HCT116 (cell line): Measurements from ENCODE around the gene BTBD10. TPM values are rescaled to one million over a fixed set of nuclear protein-coding genes. Genes with fewer than 3 reads are reported as not detected.

ENCODE experiments used
- ATAC-seq: fragments of 200-7000 bp; cut with Tn5 transposase; 2 replicates; pipeline ENCODE4 v1.9.1; 2020; ENCODE audit warnings: mild to moderate bottlenecking, moderate library complexity
- BruUV-seq: library from RNA; stranded (reverse); fragments of 400-500 nt; replicated peaks from 2 replicates; lab custom pipeline; 2021; lab: Mats Ljungman, UMichigan
- CTCF ChIA-PET: fragments of 300-600 bp; sonication (Branson Sonifier 250); formaldehyde crosslinking; loops from one replicate; lab custom pipeline; 2021; ENCODE audit warnings: antibody characterized with exemption; lab: Charles Lee
- POLR2A ChIA-PET: fragments of 300-600, 350-600 bp; sonication (Branson Sonifier 250); formaldehyde crosslinking; loops from one replicate; lab custom pipeline; 2021; ENCODE audit warnings: antibody characterized with exemption; lab: Charles Lee
- RAD21 ChIA-PET, 2 experiments: fragments of 300-600 bp; sonication (Branson Sonifier 250); formaldehyde crosslinking; loops; one replicate each; lab custom pipeline; 2023; ENCODE audit warnings: low total read pairs in 2 of 2; ENCODE audit not compliant: uncharacterized antibody in 2 of 2, unreplicated experiment in 2 of 2, low non-redundant PET in 1 of 2; lab: Charles Lee
- DNase-seq: peaks from one replicate; pipeline ENCODE4 v3.0.0-alpha.2; 2010; ENCODE audit warnings: low read depth, low spot score
- H2AFZ ChIP-seq: fragments of 200-600 bp; shearing (Covaris generic), sonication (generic); 2 replicates; pipeline ENCODE4 v1.6.1; 2017; ENCODE audit warnings: low read depth, mixed run types, mixed read lengths, antibody characterized with exemption, low read length; ENCODE audit not compliant: poor library complexity, severe bottlenecking
- H3K27ac ChIP-seq: 2 replicates; pipeline ENCODE4 v1.5.1; 2012; ENCODE audit warnings: low read depth, low read length
- H3K27me3 ChIP-seq: fragments of 200-600 bp; sonication (generic); 2 replicates; pipeline ENCODE4 v1.6.1; 2016; ENCODE audit warnings: mixed run types, low read length, mixed read lengths; ENCODE audit not compliant: insufficient read depth
- H3K36me3 ChIP-seq, 2 experiments: fragments of 200-500 bp in 1 of 2; fragments of 200-600 bp in 1 of 2; sonication (Bioruptor generic) in 1 of 2; sonication (generic) in 1 of 2; 2 replicates each; pipeline versions ENCODE4 v1.5.1 to v1.6.1; 2014 to 2016; ENCODE audit warnings: low read length in 2 of 2, inconsistent platforms in 1 of 2, mixed read lengths in 1 of 2, mixed run types in 1 of 2; ENCODE audit not compliant: insufficient read depth in 2 of 2, control insufficient read depth in 1 of 2
- H3K4me1 ChIP-seq, 2 experiments: fragments of 200-600 bp in 1 of 2; sonication (generic) in 1 of 2; 2 replicates each; pipeline versions ENCODE4 v1.5.1 to v1.6.1; 2012 to 2017; ENCODE audit warnings: low read length in 2 of 2, inconsistent platforms in 1 of 2, mild to moderate bottlenecking in 1 of 2, mixed read lengths in 1 of 2, mixed run types in 1 of 2, moderate library complexity in 1 of 2; ENCODE audit not compliant: insufficient read depth in 2 of 2, control insufficient read depth in 1 of 2
- H3K4me2 ChIP-seq: fragments of 200-600 bp; sonication (generic); 2 replicates; pipeline ENCODE4 v1.6.1; 2017; ENCODE audit warnings: mixed run types, low read length, mixed read lengths
- H3K4me3 ChIP-seq, 2 experiments: fragments of 200-600 bp in 1 of 2; sonication (generic) in 1 of 2; replicated peaks in 1 of 2; 2 replicates each; pipeline ENCODE4 v1.5.1; 2011 to 2016; ENCODE audit warnings: low read length in 2 of 2, control low read depth in 1 of 2, low read depth in 1 of 2, mild to moderate bottlenecking in 1 of 2, mixed read lengths in 1 of 2, mixed run types in 1 of 2
- H3K79me2 ChIP-seq: fragments of 200-600 bp; sonication (generic); 2 replicates; pipeline ENCODE4 v1.6.1; 2017; ENCODE audit warnings: mild to moderate bottlenecking, mixed run types, low read length, moderate library complexity, mixed read lengths; ENCODE audit not compliant: insufficient read depth
- H3K9ac ChIP-seq: fragments of 200-600 bp; sonication (generic); 2 replicates; pipeline ENCODE4 v1.6.1; 2016; ENCODE audit warnings: low read length, mixed read lengths
- H3K9me2 ChIP-seq: fragments of 200-600 bp; sonication (generic), shearing (Covaris generic); 2 replicates; pipeline ENCODE4 v1.6.1; 2017; ENCODE audit warnings: mixed run types, mild to moderate bottlenecking, moderate library complexity; ENCODE audit not compliant: insufficient read depth
- H3K9me3 ChIP-seq, 2 experiments: fragments of 200-500 bp in 1 of 2; fragments of 200-600 bp in 1 of 2; sonication (Bioruptor generic) in 1 of 2; sonication (generic) in 1 of 2; 2 replicates each; pipeline ENCODE4 v1.6.1; 2014 to 2017; ENCODE audit warnings: low read length in 2 of 2, mixed read lengths in 2 of 2, inconsistent platforms in 1 of 2, low read depth in 1 of 2, mild to moderate bottlenecking in 1 of 2, mixed run types in 1 of 2, moderate library complexity in 1 of 2; ENCODE audit not compliant: control insufficient read depth in 1 of 2, insufficient read depth in 1 of 2
- H4K20me1 ChIP-seq: fragments of 200-600 bp; sonication (generic), shearing (Covaris generic); 2 replicates; pipeline ENCODE4 v1.6.1; 2017; ENCODE audit warnings: mixed run types, mild to moderate bottlenecking, moderate library complexity; ENCODE audit not compliant: insufficient read depth
- CBX3 ChIP-seq: IDR thresholded peaks from 2 replicates; pipeline ENCODE4 v1.6.1; 2012; ENCODE audit warnings: low read depth
- EGR1 ChIP-seq: IDR thresholded peaks from 2 replicates; pipeline ENCODE4 v1.6.1; 2012; ENCODE audit warnings: low read depth
- ELF1 ChIP-seq: IDR thresholded peaks from 2 replicates; pipeline ENCODE4 v1.6.1; 2012; ENCODE audit warnings: low read depth, borderline replicate concordance
- EZH2phosphoT487 ChIP-seq: fragments of 200-600 bp; IDR thresholded peaks from 2 replicates; pipeline ENCODE4 v1.6.1; 2018; ENCODE audit warnings: antibody characterized with exemption, borderline replicate concordance
- JUND ChIP-seq: IDR thresholded peaks from 2 replicates; pipeline ENCODE4 v1.6.1; 2012
- MAX ChIP-seq: IDR thresholded peaks from 2 replicates; pipeline ENCODE4 v1.6.1; 2012
- POLR2AphosphoS5 ChIP-seq: IDR thresholded peaks from 2 replicates; pipeline ENCODE4 v1.6.1; 2011; ENCODE audit warnings: mild to moderate bottlenecking, low read depth, low read length, moderate library complexity
- SRF ChIP-seq: IDR thresholded peaks from 2 replicates; pipeline ENCODE4 v1.6.1; 2012; ENCODE audit warnings: low read depth
- TCF7L2 ChIP-seq: IDR thresholded peaks from 2 replicates; pipeline ENCODE4 v1.7.0; 2011; ENCODE audit warnings: borderline replicate concordance, inconsistent platforms; ENCODE audit not compliant: insufficient read depth, insufficient read length; ENCODE audit errors: extremely low read depth
- YY1 ChIP-seq: IDR thresholded peaks from 2 replicates; pipeline ENCODE4 v1.6.1; 2011; ENCODE audit warnings: low read length, low read depth, moderate library complexity, mild to moderate bottlenecking; ENCODE audit not compliant: insufficient replicate concordance; ENCODE audit errors: extremely low read depth
- ZBTB33 ChIP-seq: IDR thresholded peaks from 2 replicates; pipeline ENCODE4 v1.6.1; 2011; ENCODE audit warnings: mild to moderate bottlenecking, low read length, moderate library complexity; ENCODE audit not compliant: insufficient replicate concordance; ENCODE audit errors: extremely low read depth
- ZNF274 ChIP-seq: fragments of 200-500 bp; sonication (Bioruptor generic); IDR thresholded peaks from 2 replicates; pipeline ENCODE4 v1.6.1; 2014; ENCODE audit warnings: mild to moderate bottlenecking, low read depth, low read length, inconsistent platforms
- intact Hi-C: fragments of 100-400 bp; cut with micrococcal nuclease; formaldehyde crosslinking; loops from 2 replicates; pipeline ENCODE4 v1.10.0; 2022
- total RNA-seq: library from RNA; stranded (reverse); gene quantifications from one replicate; pipeline ENCODE4 v1.2.1, GENCODE V29; 2021; ENCODE audit not compliant: unreplicated experiment
- TF ChIP-seq, protein P1 (sequence below): IDR thresholded peaks from 2 replicates; pipeline ENCODE4 v1.6.1; 2012; ENCODE audit warnings: low read depth

BTBD10 gene
- total RNA-seq, 1 experiment from 2014 or later = 17.0 TPM

GRCh38 chr11:13495929-13496328, 32.9 kb upstream of the BTBD10 start, which contains the start of gene PTH:
Gene PTH, minus strand, starts transcription at chr11:13495997. Its CDS starts 3,142 bp downstream, at chr11:13492855.
- Histone ChIP-seq H3K27me3 (no peaks in the 10 kb centered on the region), H3K9me2 (no peaks in the 10 kb centered on the region), H2AFZ (no peak within 1 kb of the TSS), H4K20me1 (no peaks in the 10 kb centered on the region), H3K4me1 (no peaks in the 10 kb centered on the region)
- DNase-seq = no peak
- intact Hi-C loops = no loop called here
- BruUV-seq = no TSS peak
- CTCF ChIA-PET = no interaction called here
- TF ChIP-seq EZH2phosphoT487 (no peak), CBX3 (no peak), ELF1 (no peak), ZNF274 (no peak), EGR1 (no peak), TCF7L2 (no peak), ZBTB33 (no peak), MAX (no peak), YY1 (no peak), JUND (no peak), POLR2AphosphoS5 (no peak), SRF (no peak)
- TF ChIP-seq, protein P1, sequence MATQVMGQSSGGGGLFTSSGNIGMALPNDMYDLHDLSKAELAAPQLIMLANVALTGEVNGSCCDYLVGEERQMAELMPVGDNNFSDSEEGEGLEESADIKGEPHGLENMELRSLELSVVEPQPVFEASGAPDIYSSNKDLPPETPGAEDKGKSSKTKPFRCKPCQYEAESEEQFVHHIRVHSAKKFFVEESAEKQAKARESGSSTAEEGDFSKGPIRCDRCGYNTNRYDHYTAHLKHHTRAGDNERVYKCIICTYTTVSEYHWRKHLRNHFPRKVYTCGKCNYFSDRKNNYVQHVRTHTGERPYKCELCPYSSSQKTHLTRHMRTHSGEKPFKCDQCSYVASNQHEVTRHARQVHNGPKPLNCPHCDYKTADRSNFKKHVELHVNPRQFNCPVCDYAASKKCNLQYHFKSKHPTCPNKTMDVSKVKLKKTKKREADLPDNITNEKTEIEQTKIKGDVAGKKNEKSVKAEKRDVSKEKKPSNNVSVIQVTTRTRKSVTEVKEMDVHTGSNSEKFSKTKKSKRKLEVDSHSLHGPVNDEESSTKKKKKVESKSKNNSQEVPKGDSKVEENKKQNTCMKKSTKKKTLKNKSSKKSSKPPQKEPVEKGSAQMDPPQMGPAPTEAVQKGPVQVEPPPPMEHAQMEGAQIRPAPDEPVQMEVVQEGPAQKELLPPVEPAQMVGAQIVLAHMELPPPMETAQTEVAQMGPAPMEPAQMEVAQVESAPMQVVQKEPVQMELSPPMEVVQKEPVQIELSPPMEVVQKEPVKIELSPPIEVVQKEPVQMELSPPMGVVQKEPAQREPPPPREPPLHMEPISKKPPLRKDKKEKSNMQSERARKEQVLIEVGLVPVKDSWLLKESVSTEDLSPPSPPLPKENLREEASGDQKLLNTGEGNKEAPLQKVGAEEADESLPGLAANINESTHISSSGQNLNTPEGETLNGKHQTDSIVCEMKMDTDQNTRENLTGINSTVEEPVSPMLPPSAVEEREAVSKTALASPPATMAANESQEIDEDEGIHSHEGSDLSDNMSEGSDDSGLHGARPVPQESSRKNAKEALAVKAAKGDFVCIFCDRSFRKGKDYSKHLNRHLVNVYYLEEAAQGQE = no peak
- TF ChIP-seq, all 23 proteins: peak for 0
- Histone ChIP-seq H3K4me2 (no peak within 1 kb of the TSS), H3K27ac (no peak within 1 kb of the TSS), H3K79me2 (no peaks in the 10 kb centered on the region), H3K9me3 (no peaks in the 10 kb centered on the region), H3K4me3 (no peak within 1 kb of the TSS), H3K36me3 (no peaks in the 10 kb centered on the region), H3K9ac (no peak within 1 kb of the TSS)
- POLR2A ChIA-PET = no interaction called here
- ATAC-seq = no peak
- RAD21 ChIA-PET = no interaction called here
